ENCODE measurements around the gene EPB41. TPM values are rescaled to one million over a fixed set of nuclear protein-coding genes. Genes with fewer than 3 reads are reported as not detected.

EPB41 gene
- total and polyA plus RNA-seq, 2 of the 4 experiments (the other 2 are of a cell fraction): 4.6 to 10.0 TPM

DNA sequence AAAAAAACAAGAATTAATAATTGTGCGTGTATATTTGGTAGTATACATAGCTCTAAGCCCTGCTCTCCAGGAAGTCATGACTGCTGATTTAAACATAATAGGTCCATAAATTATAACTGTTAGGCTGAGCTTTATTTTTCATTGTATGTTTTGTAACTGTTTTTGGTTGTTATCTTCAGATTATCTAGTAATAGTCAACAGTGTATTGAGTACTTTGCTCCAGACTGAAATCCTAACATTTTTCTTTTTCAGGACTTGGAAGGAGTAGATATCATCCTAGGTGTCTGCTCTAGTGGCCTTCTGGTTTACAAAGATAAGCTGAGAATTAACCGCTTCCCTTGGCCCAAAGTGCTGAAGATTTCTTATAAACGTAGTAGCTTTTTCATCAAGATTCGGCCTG lies 118.5 kb downstream of the EPB41 start:
- Histone ChIP-seq H3K27me3 (ENCODE audit: control insufficient read depth, insufficient read depth, low read length) (no peaks in the 10 kb centered on the region), H3K9ac (ENCODE audit: low read depth, low read length) (no peak overlapping the region), H3K36me3 (ENCODE audit: control insufficient read depth, insufficient read depth, low read length) (no peaks in the 10 kb centered on the region), H2BK120ac (ENCODE audit: low read depth, low read length) (no peak overlapping the region), H4K20me1 (ENCODE audit: insufficient read depth, low read length) (no peaks in the 10 kb centered on the region), H3K9me1 (ENCODE audit: insufficient read depth, low read length) (no peaks in the 10 kb centered on the region), H2AFZ (replicated peaks; ENCODE audit: low read length, poor library complexity) (no peak overlapping the region), H3K4me3 (ENCODE audit: insufficient read depth, low read depth, low read length) (no peak overlapping the region), H2AK9ac (replicated peaks; ENCODE audit: low read depth, low read length, poor library complexity) (no peak overlapping the region), H3K56ac (ENCODE audit: extremely low read depth, insufficient read depth, low read length) (no peak overlapping the region), H3K79me1 (ENCODE audit: low read depth in 1 of 2, low read length in 2 of 2) (no peaks in the 10 kb centered on the region), H3K4me2 (ENCODE audit: low read depth, low read length) (no peak overlapping the region), H3K4me1 (ENCODE audit: control insufficient read depth, insufficient read depth, low read length) (no peaks in the 10 kb centered on the region), H3K23ac (ENCODE audit: low read depth, low read length) (no peak overlapping the region), H2BK20ac (ENCODE audit: low read depth, low read length) (no peak overlapping the region), H3K18ac (ENCODE audit: low read depth, low read length) (no peak overlapping the region), H3K4ac (ENCODE audit: low read depth, low read length) (no peak overlapping the region), H2AK5ac (ENCODE audit: low read depth, low read length) (no peak overlapping the region), H3K14ac (replicated peaks; ENCODE audit: low read depth, low read length) (no peak overlapping the region), H4K8ac (ENCODE audit: low read depth in 2 of 2, low read length in 2 of 2) (no peak overlapping the region), H2BK5ac (ENCODE audit: low read depth, low read length, poor library complexity, severe bottlenecking) (no peak overlapping the region), H3K9me3 (ENCODE audit: control insufficient read depth, insufficient read depth, low read length) (no peaks in the 10 kb centered on the region), H4K91ac (ENCODE audit: insufficient read depth, low read depth, low read length) (no peak overlapping the region), H4K5ac (ENCODE audit: low read depth, low read length) (no peak overlapping the region), H3K27ac (ENCODE audit: insufficient read depth, low read length) (no peak overlapping the region), H2BK15ac (ENCODE audit: low read depth, low read length) (no peak overlapping the region)
- TF ChIP-seq MAZ (IDR thresholded peaks at IDR 0.05; ENCODE audit: borderline replicate concordance, low read depth, low read length) (no peak), CEBPB (IDR thresholded peaks at IDR 0.05; ENCODE audit: low read depth, low read length) (no peak)
- BruUV-seq (replicated peaks): no TSS peak
- intact Hi-C loops (cut with micrococcal nuclease) (loop anchor here (5.0 to 10.0 kb wide), 2 partner anchors 246 to 388 kb away; partner anchors contain the start of genes RNU11 and TAF12), dilution Hi-C loops (cut with HindIII; ENCODE audit: low sequenced_read_pairs, unreplicated experiment) (no loop called here), in situ Hi-C loops (cut with MboI; ENCODE audit: low sequenced_read_pairs) (loop anchor here (5.0 to 10.0 kb wide), 2 partner anchors 151 to 248 kb away; no protein-coding TSS in a partner anchor)
- DNase-seq: no peak
- ATAC-seq (ENCODE audit: low read depth): no peak
- CTCF ChIA-PET: interaction anchor here (0.6 to 9.1 kb wide), 8 partner anchors 8 to 683 kb away, joined by 3 to 133 read pairs (median 8); no protein-coding TSS in a partner anchor
- WGBS, 2 experiments (ENCODE audit: extremely low coverage in 2 of 2, insufficient read length in 1 of 2): no CpG with 5 or more reads among the region's 4 CpGs
- POLR2A ChIA-PET (ENCODE audit: unreplicated experiment): interaction anchor here (0.5 to 0.6 kb wide), 2 partner anchors 55 to 148 kb away, joined by 3 read pairs; no protein-coding TSS in a partner anchor

All from IMR-90 (cell line).